Pancreas (tissue), 10 donors: Measurements from ENCODE around the gene TKTL2. TPM values are rescaled to one million over a fixed set of nuclear protein-coding genes. Genes with fewer than 3 reads are reported as not detected.
A peak's percentile ranks its signal among the peaks of the same experiment; 100 is the strongest.

ENCODE experiments used
- ATAC-seq, 4 donors: fragments of 200-7000 bp; cut with Tn5 transposase; one replicate each; pipeline versions ENCODE4 v1.8.0 to v1.9.1; 2020; ENCODE audit warnings: mild to moderate bottlenecking in 4 of 4, moderate library complexity in 4 of 4
- DNase-seq, 6 donors: peaks; one replicate each; pipeline ENCODE4 v3.0.0-alpha.2; 2020
- FAIRE-seq: peaks from 2 replicates; lab custom pipeline; 2012; peaks lifted over from hg19 to GRCh38; lab: Jason Lieb, UNC
- H3K27ac ChIP-seq, 4 donors: fragments of 200-600 bp; sonication (generic); 1 replicate in 3 of 4; 2 replicates in 1 of 4; pipeline versions ENCODE4 v1.5.0 to v1.8.0; 2020
- H3K27me3 ChIP-seq, 4 donors: fragments of 200-600 bp; one replicate each; pipeline ENCODE4 v1.8.0; 2021
- H3K36me3 ChIP-seq, 3 donors: fragments of 200-600 bp; sonication (generic) in 1 of 3; one replicate each; pipeline versions ENCODE4 v1.5.0 to v1.8.0; 2020 to 2021
- H3K4me1 ChIP-seq, 3 donors: fragments of 200-600 bp; one replicate each; pipeline ENCODE4 v1.8.0; 2021
- H3K4me3 ChIP-seq, 4 donors: fragments of 200-600 bp; sonication (generic) in 2 of 4; one replicate each; pipeline versions ENCODE4 v1.5.0 to v1.8.0; 2020 to 2021
- H3K9me3 ChIP-seq, 4 donors: fragments of 200-600 bp; one replicate each; pipeline ENCODE4 v1.8.0; 2021
- CTCF ChIP-seq, 4 donors: fragments of 200-600 bp; sonication (generic) in 3 of 4; IDR thresholded peaks; one replicate each; pipeline versions ENCODE4 v1.5.0 to v1.8.0; 2021; ENCODE audit warnings: antibody characterized with exemption in 4 of 4
- WGBS, 2 donors: extraction: QIAGEN DNeasy Blood & Tissue Kit; methylation state at CpG; one replicate each; pipeline ENCODE4 v1.1.7; 2013; 5-methylcytosine and 5-hydroxymethylcytosine counted together
- intact Hi-C, 3 donors: fragments of 100-400 bp; cut with DNase I; formaldehyde crosslinking; loops; one replicate each; pipeline versions ENCODE4 v1.11.1 to v1.14.2; 2022
- polyA plus RNA-seq, 2 donors: library from polyadenylated mRNA; stranded (reverse); fragments of 200-250 nt; gene quantifications; one replicate each; pipeline ENCODE4 v1.2.3, GENCODE V29; 2013
- total RNA-seq, 6 donors: library from RNA; stranded (reverse); fragmentation: NEBNext Ultra II Directional in 4 of 6; extraction: Animal tissue kit (Norgen Biotek cat#: 25700) in 4 of 6; gene quantifications; one replicate each; pipeline versions ENCODE4 v1.2.1 to v1.2.4, GENCODE V29; 2021 to 2023
- donor health status: healthy with polysubstance abuse.
- donor health status: DM: no; HTN: no; CAD: no; lungs with moderate emphysema.
- donor health status: DM: no; HTN: no; CAD: no.
- donor health status: control.
- donor health status: control.
- donor health status: Bipolar disorder and iron deficiency.
- donor health status: DM: yes; HTN: yes; CAD: no.
- donor health status: DM: no; HTN: no; CAD: no.
- donor health status: DM: no; HTN: no; CAD: no.
- donor health status: DM: yes; HTN: yes; CAD: no.

The TKTL2 gene
- total RNA-seq: not detected
- polyA plus RNA-seq: under 1 TPM in 1 of 2 donors, not detected in 1; 0.09 TPM

DNA sequence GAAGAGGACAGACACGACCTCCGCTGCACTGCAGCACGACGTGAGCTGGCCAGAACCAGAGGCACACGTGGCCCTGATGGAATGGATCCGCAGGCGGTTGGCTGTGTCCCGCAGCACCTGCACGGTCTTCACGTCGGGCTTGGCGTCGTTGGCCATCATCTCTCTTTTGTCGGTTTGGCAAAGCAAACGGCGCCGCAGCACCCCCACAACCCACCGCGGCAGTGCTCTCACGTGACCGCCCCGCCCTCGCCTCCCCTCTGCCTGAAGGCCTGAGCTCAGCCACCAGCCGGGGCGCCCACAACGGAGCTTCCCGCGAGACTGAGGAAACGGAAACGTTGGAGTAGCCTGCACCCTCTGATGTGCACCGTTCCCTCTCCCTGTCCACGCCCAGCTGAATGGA lies at the start of gene TKTL2:
TKTL2 (minus strand) TSS at position 179 of the 400 bp plus-strand sequence; CDS start at position 159, 20 bp downstream.
- ATAC-seq: no peak
- WGBS, 2 donors: 76 to 87% methylated on average over 32 of the region's 32 CpGs
- FAIRE-seq: no peak
- peak in 1 of 6 donors; percentile 12 for DNase-seq
- H3K4me3 ChIP-seq: no peak within 1 kb of the TSS
- no peaks in the 10 kb centered on the region for H3K27me3 ChIP-seq
- intact Hi-C loops: no loop called here
- H3K4me1 ChIP-seq: peaks cover 0 to 4% (median 0%) of the 10 kb centered on the region in 3 donors
- H3K27ac ChIP-seq: no peak within 1 kb of the TSS
- no peaks in the 10 kb centered on the region for H3K36me3 ChIP-seq
- TF ChIP-seq CTCF (IDR thresholded peaks at IDR 0.05): no peak
- no peaks in the 10 kb centered on the region for H3K9me3 ChIP-seq

DNA sequence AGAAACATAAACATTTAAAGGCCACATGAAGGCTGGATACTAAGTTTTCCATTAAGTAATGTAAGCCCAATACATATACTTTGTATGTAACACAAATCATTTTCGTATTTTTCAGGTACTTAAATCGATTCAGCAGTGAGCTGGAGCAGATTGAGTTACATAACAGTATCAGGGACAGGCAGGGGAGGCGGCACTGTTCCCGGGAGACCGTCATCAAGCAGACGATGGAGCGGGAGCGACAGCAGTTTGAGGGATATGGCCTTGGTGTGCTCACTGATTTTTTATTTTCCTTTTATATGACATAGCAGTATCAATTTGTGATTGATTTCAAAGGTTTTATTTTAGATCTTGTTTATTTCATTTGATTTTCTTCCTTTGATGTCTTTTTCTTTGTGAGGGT lies 41.6 kb upstream of the TKTL2 start:
- Histone ChIP-seq H3K27ac (no peak overlapping the region), H3K4me1 (no peaks in the 10 kb centered on the region), H3K27me3 (no peaks in the 10 kb centered on the region), H3K36me3 (peaks cover 0 to 27% (median 14%) of the 10 kb centered on the region in 3 donors), H3K9me3 (no peaks in the 10 kb centered on the region), H3K4me3 (no peak overlapping the region)
- no peak for FAIRE-seq
- ATAC-seq: no peak
- intact Hi-C loops: no loop called here
- WGBS, 2 donors: 94% methylated on average over 8 of the region's 8 CpGs
- DNase-seq: no peak
- TF ChIP-seq CTCF (IDR thresholded peaks at IDR 0.05): no peak

DNA sequence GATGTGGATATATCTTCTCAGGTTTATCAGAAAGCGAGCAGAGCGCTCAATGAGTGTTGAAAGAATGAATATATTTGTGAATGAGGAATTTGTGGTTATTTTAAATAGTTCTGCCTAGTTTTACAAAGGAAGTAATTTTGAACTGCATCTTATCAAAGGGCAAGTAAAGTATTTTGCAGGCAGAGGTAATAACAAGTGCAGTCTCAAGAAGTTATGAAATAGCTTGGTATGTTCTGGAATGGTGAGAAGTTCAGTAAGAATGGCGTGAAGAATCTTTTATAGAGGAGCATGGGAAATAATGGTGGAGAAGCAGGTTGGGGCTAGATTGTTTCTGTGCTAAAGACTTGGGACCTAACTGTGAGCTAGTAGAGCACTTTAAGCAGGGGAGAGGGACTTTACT lies 31.8 kb upstream of the TKTL2 start:
- no peaks in the 10 kb centered on the region for H3K27me3 ChIP-seq
- intact Hi-C loops: no loop called here
- no peaks in the 10 kb centered on the region for H3K9me3 ChIP-seq
- no peaks in the 10 kb centered on the region for H3K4me1 ChIP-seq
- TF ChIP-seq CTCF (IDR thresholded peaks at IDR 0.05): no peak
- DNase-seq (no peak), ATAC-seq (no peak), FAIRE-seq (no peak)
- H3K36me3 ChIP-seq: no peaks in the 10 kb centered on the region
- no peak overlapping the region for H3K4me3 ChIP-seq
- no peak overlapping the region for H3K27ac ChIP-seq
- WGBS, 2 donors: 94% methylated on average over 3 of the region's 3 CpGs

DNA sequence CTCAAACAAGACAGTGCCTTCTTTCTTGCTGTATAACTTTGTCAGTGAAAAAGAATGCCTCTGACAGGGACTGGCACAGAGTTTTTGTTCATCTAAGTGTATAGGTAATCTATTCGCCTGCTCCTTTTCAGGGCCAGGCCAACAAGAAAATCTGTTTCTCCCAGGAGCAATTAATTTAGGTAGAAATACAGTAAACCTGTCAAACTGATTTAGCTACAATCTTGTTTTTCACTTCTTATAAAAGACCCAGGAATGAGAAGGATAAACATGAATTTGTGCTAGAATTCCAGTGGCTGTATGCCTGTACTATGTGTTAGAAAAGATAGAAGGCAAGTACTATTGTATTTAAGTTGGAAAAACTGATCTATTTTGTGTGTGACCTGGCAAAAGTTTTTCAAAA lies 27.0 kb upstream of the TKTL2 start:
- ATAC-seq: no peak
- DNase-seq: no peak
- Histone ChIP-seq H3K9me3 (no peaks in the 10 kb centered on the region), H3K36me3 (no peaks in the 10 kb centered on the region), H3K4me1 (peaks cover 0 to 12% (median 10%) of the 10 kb centered on the region in 3 donors), H3K27me3 (no peaks in the 10 kb centered on the region), H3K4me3 (no peak overlapping the region), H3K27ac (no peak overlapping the region)
- TF ChIP-seq CTCF (IDR thresholded peaks at IDR 0.05): no peak
- FAIRE-seq: no peak
- intact Hi-C loops: no loop called here
- 86 to 87% methylated on average over 1 of the region's 1 CpG for WGBS, 2 donors

GRCh38 chr4:163495900-163496299 lies 22.3 kb upstream of the TKTL2 start:
- 4% methylated on average over 1 of the region's 1 CpG for WGBS, 2 donors
- peaks cover 0 to 15% (median 13%) of the 10 kb centered on the region in 3 donors for H3K4me1 ChIP-seq
- H3K27me3 ChIP-seq: no peaks in the 10 kb centered on the region
- TF ChIP-seq CTCF (IDR thresholded peaks at IDR 0.05): no peak
- no peak overlapping the region for H3K27ac ChIP-seq
- ATAC-seq (no peak), DNase-seq (no peak), FAIRE-seq (no peak)
- H3K36me3 ChIP-seq: no peaks in the 10 kb centered on the region
- H3K4me3 ChIP-seq: peak overlapping the region in 3 of 4 donors; percentile 61 to 83 (median 76)
- intact Hi-C loops: loop anchor here in 1 of 3 donors (10.0 kb wide), 1 partner anchor 49 kb away; no protein-coding TSS in a partner anchor
- H3K9me3 ChIP-seq: no peaks in the 10 kb centered on the region
